ENCODE results near the gene UBIAD1. TPM values are rescaled to one million over a fixed set of nuclear protein-coding genes. Genes with fewer than 3 reads are reported as not detected.

The UBIAD1 gene
- total and polyA plus RNA-seq, 2 of the 4 experiments (the other 2 are of a cell fraction), result 6.3 to 9.5 TPM

DNA sequence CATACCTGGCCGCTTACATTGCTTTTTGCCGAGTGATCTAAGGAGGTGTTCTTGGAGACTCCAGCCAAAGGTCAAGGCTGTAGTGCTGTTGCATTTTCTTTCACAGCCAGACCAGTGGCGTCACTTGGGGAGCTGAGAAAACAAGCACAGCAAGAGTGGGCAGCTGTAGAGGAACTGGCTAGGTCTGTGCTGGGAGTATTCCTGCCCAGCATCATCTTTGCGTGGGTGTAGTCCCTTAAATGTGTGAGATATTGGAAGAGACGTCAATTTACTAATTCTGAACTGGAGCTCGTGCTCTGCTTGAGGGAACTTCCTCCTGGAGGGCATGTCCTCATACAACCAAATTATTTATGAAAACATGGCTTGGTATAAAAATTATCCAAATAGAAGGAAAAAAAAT lies 10.2 kb downstream of the UBIAD1 start:
- Histone ChIP-seq H3K4me2 (ENCODE audit: low read depth, low read length) (no peak overlapping the region), H4K91ac (ENCODE audit: insufficient read depth, low read depth, low read length) (no peak overlapping the region), H3K23ac (ENCODE audit: low read depth, low read length) (no peak overlapping the region), H3K4me1 (ENCODE audit: control insufficient read depth, insufficient read depth, low read length) (peaks cover 15% of the 10 kb centered on the region), H2AK9ac (replicated peaks; ENCODE audit: low read depth, low read length, poor library complexity) (no peak overlapping the region), H3K9me3 (ENCODE audit: control insufficient read depth, insufficient read depth, low read length) (no peaks in the 10 kb centered on the region), H3K36me3 (ENCODE audit: control insufficient read depth, insufficient read depth, low read length) (peaks cover 4% of the 10 kb centered on the region), H3K27ac (ENCODE audit: insufficient read depth, low read length) (no peak overlapping the region), H2BK120ac (ENCODE audit: low read depth, low read length) (no peak overlapping the region), H3K9me1 (ENCODE audit: insufficient read depth, low read length) (peaks cover 16% of the 10 kb centered on the region), H3K14ac (replicated peaks; ENCODE audit: low read depth, low read length) (no peak overlapping the region), H2AK5ac (ENCODE audit: low read depth, low read length) (no peak overlapping the region), H4K20me1 (ENCODE audit: insufficient read depth, low read length) (peaks cover 14% of the 10 kb centered on the region; the same call in 1 of the 2 replicates), H3K56ac (ENCODE audit: extremely low read depth, insufficient read depth, low read length) (no peak overlapping the region), H2BK15ac (ENCODE audit: low read depth, low read length) (no peak overlapping the region), H3K4me3 (ENCODE audit: insufficient read depth, low read depth, low read length) (no peak overlapping the region), H3K18ac (ENCODE audit: low read depth, low read length) (no peak overlapping the region), H2AFZ (replicated peaks; ENCODE audit: low read length, poor library complexity) (no peak overlapping the region), H4K5ac (ENCODE audit: low read depth, low read length) (no peak overlapping the region), H2BK5ac (ENCODE audit: low read depth, low read length, poor library complexity, severe bottlenecking) (no peak overlapping the region), H3K9ac (ENCODE audit: low read depth, low read length) (no peak overlapping the region), H3K27me3 (ENCODE audit: control insufficient read depth, insufficient read depth, low read length) (no peaks in the 10 kb centered on the region), H3K4ac (ENCODE audit: low read depth, low read length) (no peak overlapping the region), H2BK20ac (ENCODE audit: low read depth, low read length) (no peak overlapping the region), H3K79me1 (ENCODE audit: low read depth in 1 of 2, low read length in 2 of 2) (peaks cover 20 to 30% of the 10 kb centered on the region in 2 experiments), H4K8ac (ENCODE audit: low read depth in 2 of 2, low read length in 2 of 2) (no peak overlapping the region)
- 100% methylated on average over 1 of the region's 6 CpGs; no CpG with 5 or more reads in 1 of the 2 experiments for WGBS, 2 experiments (ENCODE audit: extremely low coverage in 2 of 2, insufficient read length in 1 of 2)
- ATAC-seq (ENCODE audit: low read depth), result no peak
- ChIA-PET CTCF (no interaction called here), POLR2A (ENCODE audit: unreplicated experiment) (no interaction called here)
- no peak for DNase-seq
- TF ChIP-seq NFE2L2 (IDR thresholded peaks at IDR 0.05; ENCODE audit: low read depth, low read length) (no peak), MAFK (IDR thresholded peaks at IDR 0.05; ENCODE audit: low read depth, low read length) (no peak), BHLHE40 (IDR thresholded peaks at IDR 0.05; ENCODE audit: low read depth, low read length) (no peak), ELK1 (IDR thresholded peaks at IDR 0.05; ENCODE audit: borderline replicate concordance, low read depth, low read length) (no peak), RCOR1 (IDR thresholded peaks at IDR 0.05; ENCODE audit: insufficient replicate concordance, low read length) (no peak), RFX5 (IDR thresholded peaks at IDR 0.05; ENCODE audit: low read depth, low read length) (no peak), RAD21 (IDR thresholded peaks at IDR 0.05; ENCODE audit: low read length) (no peak), CHD1 (IDR thresholded peaks at IDR 0.05; ENCODE audit: low read depth, low read length) (no peak), POLR2A (IDR thresholded peaks at IDR 0.05; ENCODE audit: low read depth, low read length) (no peak), CEBPB (IDR thresholded peaks at IDR 0.05; ENCODE audit: low read depth, low read length) (no peak), MAZ (IDR thresholded peaks at IDR 0.05; ENCODE audit: borderline replicate concordance, low read depth, low read length) (no peak)
- TF ChIP-seq, protein P1, sequence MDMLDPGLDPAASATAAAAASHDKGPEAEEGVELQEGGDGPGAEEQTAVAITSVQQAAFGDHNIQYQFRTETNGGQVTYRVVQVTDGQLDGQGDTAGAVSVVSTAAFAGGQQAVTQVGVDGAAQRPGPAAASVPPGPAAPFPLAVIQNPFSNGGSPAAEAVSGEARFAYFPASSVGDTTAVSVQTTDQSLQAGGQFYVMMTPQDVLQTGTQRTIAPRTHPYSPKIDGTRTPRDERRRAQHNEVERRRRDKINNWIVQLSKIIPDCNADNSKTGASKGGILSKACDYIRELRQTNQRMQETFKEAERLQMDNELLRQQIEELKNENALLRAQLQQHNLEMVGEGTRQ (IDR thresholded peaks at IDR 0.05; ENCODE audit: low read depth, low read length), result no peak
- dilution Hi-C loops (cut with HindIII; ENCODE audit: low sequenced_read_pairs, unreplicated experiment), result no loop called here
- intact Hi-C loops (cut with micrococcal nuclease), result no loop called here
- BruUV-seq (replicated peaks), result no TSS peak
- in situ Hi-C loops (cut with MboI; ENCODE audit: low sequenced_read_pairs), result no loop called here
